Mononuclear cell (primary cell): ENCODE data around the gene LCAT. TPM values are rescaled to one million over a fixed set of nuclear protein-coding genes. Genes with fewer than 3 reads are reported as not detected.

Experiments
- H3K27me3 ChIP-seq: 2 replicates; pipeline ENCODE4 v1.6.0; 2011; ENCODE audit warnings: low read length, control low read depth; ENCODE audit not compliant: insufficient read depth
- H3K4me1 ChIP-seq: 2 replicates; pipeline ENCODE4 v1.5.1; 2011; ENCODE audit warnings: mild to moderate bottlenecking, low read length, control low read depth; ENCODE audit not compliant: insufficient read depth
- H3K4me3 ChIP-seq: 2 replicates; pipeline ENCODE4 v1.5.1; 2011; ENCODE audit warnings: mild to moderate bottlenecking, low read length, moderate library complexity
- H3K9me3 ChIP-seq: 2 replicates; pipeline ENCODE4 v1.5.1; 2011; ENCODE audit warnings: low read depth, mild to moderate bottlenecking, control low read depth, low read length
- total RNA-seq: library from RNA; depleted of rRNA; stranded (reverse); fragments of >200 nt; gene quantifications from one replicate; pipeline ENCODE4 v1.2.3, GENCODE V29; 2012

Gene LCAT
- total RNA-seq, 1 donor, result 0.84 TPM

- Histone ChIP-seq H3K4me3 (no peak overlapping the region), H3K9me3 (no peaks in the 10 kb centered on the region), H3K27me3 (no peaks in the 10 kb centered on the region), H3K4me1 (peaks cover 22% of the 10 kb centered on the region)
Observed at GRCh38 chr16:67932462-67932840, 11.5 kb downstream of the LCAT start.

DNA sequence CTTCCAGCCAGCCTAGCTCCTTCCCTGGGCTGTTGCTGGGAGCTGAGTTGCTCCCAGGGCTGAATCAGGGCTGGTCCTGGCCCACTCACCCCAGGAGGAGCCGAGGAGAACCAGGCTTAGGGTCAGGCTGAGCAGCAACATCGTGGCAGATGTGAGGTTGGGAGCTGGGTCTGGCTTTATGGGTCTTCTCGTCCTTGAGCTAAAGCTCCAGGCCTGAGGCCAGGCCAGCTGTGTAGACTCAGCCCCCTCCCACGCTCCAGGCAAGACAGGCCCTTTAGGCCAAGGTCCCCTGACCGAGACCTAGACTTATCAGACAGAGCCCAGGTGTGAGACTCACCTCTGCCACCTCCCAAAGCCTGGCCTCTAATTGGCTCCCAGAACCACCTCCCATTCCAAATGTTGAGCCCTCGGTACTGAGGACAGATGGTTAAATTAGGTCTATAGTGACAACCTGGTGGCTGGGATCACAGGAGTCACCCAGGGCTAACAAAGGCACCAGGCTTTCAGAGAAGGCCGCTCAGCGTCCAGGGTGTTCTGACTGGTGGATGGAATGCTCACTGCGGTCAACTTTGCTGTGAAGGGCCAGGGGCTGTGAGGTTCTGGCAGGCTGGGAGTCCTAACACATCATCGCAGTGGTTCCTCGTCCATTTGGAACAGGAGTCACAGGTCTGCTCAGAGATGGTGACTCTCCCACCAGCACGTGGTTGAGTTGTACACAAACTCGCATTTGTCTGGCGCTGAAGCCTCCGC, 12.0 kb downstream of the LCAT start, which contains the start of gene CTRL:
CTRL (minus strand) TSS at position 151 of the 750 bp plus-strand sequence; CDS start at position 141, 10 bp downstream.
- Histone ChIP-seq H3K9me3 (no peaks in the 10 kb centered on the region), H3K4me1 (peaks cover 17% of the 10 kb centered on the region), H3K4me3 (no peak within 1 kb of the TSS), H3K27me3 (no peaks in the 10 kb centered on the region)

GRCh38 chr16:67930678-67931211, 13.2 kb downstream of the LCAT start:
- no peaks in the 10 kb centered on the region for H3K27me3 ChIP-seq
- no peak overlapping the region for H3K4me3 ChIP-seq
- H3K9me3 ChIP-seq, result no peaks in the 10 kb centered on the region
- H3K4me1 ChIP-seq, result peaks cover 15% of the 10 kb centered on the region

- Histone ChIP-seq H3K4me3 (no peak overlapping the region), H3K9me3 (no peaks in the 10 kb centered on the region), H3K27me3 (no peaks in the 10 kb centered on the region), H3K4me1 (peaks cover 11% of the 10 kb centered on the region)
Observed at GRCh38 chr16:67930191-67930590, 13.7 kb downstream of the LCAT start.

DNA sequence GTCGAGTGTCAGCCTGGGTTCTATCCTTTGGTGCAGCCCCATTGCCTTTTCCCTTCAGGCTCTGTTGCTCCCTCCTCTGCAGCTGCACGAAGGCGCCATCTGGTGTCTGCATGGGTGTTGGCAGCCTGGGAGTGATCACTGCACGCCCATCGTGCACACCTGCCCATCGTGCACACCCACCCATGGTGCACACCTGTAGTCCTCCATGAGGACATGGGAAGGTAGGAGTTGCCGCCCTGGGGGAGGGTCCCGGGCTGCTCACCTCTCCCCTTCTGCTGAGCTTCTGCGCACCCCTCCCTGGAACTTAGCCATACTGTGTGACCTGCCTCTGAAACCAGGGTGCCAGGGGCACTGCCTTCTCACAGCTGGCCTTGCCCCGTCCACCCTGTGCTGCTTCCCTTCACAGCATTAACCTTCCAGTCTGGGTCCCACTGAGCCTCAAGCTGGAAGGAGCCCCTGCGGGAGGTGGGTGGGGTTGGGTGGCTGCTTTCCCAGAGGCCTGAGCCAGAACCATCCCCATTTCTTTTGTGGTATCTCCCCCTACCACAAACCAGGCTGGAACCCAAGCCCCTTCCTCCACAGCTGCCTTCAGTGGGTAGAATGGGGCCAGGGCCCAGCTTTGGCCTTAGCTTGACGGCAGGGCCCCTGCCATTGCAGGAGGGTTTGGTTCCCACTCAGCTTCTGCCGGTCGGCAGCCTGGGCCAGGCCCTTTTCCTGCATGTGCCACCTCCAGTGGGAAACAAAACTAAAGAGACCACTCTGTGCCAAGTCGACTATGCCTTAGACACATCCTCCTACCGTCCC, 15.2 kb downstream of the LCAT start:
- Histone ChIP-seq H3K27me3 (no peaks in the 10 kb centered on the region), H3K4me1 (no peaks in the 10 kb centered on the region), H3K4me3 (no peak overlapping the region), H3K9me3 (no peaks in the 10 kb centered on the region)

DNA sequence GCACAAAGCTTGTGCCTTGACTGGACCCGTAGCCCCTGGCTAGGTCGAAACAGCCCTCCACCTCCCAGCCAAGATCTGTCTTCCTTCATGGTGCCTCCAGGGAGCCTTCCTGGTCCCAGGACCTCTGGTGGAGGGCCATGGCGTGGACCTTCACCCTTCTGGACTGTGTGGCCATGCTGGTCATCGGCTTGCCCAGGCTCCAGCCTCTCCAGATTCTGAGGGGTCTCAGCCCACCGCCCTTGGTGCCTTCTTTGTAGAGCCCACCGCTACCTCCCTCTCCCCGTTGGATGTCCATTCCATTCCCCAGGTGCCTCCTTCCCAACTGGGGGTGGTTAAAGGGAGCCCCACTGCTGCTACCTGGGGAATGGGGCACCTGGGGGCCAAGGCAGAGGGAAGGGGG, 15.8 kb downstream of the LCAT start:
- Histone ChIP-seq H3K9me3 (no peaks in the 10 kb centered on the region), H3K27me3 (no peaks in the 10 kb centered on the region), H3K4me3 (no peak overlapping the region), H3K4me1 (no peaks in the 10 kb centered on the region)

- H3K27me3 ChIP-seq, result no peaks in the 10 kb centered on the region
- H3K4me1 ChIP-seq, result no peaks in the 10 kb centered on the region
- no peaks in the 10 kb centered on the region for H3K9me3 ChIP-seq
- no peak overlapping the region for H3K4me3 ChIP-seq
Observed at GRCh38 chr16:67927131-67927941, 16.6 kb downstream of the LCAT start.

DNA sequence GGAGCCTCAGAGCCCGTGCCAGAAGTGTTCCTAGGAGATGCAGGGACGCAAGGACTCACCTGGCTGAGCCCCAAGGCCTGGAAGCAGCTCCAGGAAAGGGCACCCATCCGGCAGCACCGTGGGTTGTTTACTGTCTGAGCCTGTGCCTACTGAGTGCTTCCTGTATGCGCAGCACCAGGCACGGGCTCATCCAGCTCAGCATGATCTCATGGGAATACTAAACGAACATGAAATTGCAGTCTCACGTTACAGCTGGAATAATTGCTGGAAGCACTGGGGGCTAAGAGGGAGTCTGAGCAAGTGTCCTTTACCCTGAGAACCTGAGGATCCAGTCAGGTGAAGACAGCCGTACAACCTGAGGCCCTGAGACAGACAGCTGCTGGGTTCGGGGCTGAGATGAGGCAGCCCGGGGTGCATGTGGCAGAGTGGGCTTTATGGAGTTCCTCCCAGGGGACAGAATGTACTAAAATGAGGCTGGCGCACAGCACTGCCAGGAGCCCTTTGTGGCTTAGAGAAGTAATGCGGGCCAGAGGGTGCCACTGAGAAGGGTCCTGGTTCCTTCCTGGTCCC, 17.7 kb downstream of the LCAT start:
- Histone ChIP-seq H3K4me3 (no peak overlapping the region), H3K27me3 (no peaks in the 10 kb centered on the region), H3K4me1 (no peaks in the 10 kb centered on the region), H3K9me3 (no peaks in the 10 kb centered on the region)

DNA sequence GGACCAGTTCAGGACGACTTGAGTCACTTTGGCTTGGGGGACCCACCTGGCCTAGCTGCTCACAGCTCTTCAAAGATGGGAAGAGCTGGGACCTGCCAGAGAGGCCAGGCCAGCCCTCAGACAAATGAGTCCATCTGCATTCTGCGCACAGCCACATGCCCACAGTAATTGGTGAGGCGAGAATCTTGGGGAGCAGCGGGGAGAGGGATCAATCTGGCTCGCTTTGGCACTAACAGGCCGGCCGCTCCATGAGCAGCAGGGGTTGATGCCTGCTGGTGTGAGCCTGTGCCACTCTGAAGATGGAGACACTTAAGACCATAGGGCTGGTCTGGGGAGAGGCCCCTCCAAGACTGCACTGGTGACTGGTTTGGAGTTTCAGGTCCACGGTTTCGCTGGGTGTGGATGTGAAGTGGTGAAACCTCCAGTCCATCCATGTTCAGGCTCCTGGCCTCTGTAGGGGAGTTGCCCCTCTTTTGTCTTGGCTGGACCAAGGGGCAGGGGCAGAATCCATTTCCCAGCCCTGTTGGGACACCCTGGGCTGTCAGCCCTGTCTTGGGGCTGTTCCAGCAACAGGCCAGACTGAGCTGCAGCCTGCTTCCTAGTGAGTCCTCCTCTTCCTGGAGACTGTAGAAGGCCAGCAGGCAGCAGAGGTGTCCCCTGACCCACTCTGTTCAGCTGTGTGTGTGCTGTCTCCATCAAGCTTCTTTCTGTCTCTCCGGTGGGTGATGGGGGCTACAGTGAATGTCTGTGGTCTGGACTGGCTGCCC, 19.6 kb downstream of the LCAT start:
- no peak overlapping the region for H3K4me3 ChIP-seq
- H3K4me1 ChIP-seq, result no peaks in the 10 kb centered on the region
- H3K9me3 ChIP-seq, result no peaks in the 10 kb centered on the region
- H3K27me3 ChIP-seq, result no peaks in the 10 kb centered on the region

DNA sequence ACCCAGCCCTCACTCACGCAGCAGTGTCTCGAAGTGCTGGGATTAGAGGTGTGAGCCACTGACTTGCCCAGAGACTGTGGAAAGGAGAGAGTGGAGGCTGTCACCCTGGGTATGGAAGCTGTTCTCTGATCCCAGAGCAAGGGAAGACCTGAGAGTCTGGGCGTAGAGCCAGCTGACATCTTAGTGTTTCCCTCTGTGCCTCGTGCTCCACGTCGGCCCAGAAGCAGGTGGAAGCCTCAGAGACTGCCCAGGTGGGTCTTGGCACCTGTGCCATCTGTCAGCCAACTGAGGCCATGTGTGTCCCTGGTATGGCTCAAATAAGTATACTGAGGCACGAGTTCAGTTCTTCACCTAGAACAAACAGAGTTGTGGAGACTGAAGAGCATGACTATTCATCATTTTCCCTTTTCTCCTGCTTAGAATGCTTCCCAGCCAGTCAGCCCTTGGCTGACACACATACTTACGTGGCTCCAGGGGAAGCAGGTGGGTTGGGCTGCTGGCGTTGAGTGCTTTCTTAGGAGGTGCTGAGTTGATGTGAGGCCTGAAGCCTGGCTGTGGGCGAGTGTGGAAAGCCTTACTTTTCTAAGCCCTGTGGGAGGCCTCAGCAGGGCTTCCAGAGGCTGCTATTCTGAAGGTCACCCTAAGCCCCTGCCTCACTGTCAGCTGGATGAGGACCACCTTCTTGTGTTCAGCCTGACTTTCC, 20.4 kb downstream of the LCAT start:
- no peak overlapping the region for H3K4me3 ChIP-seq
- no peaks in the 10 kb centered on the region for H3K27me3 ChIP-seq
- no peaks in the 10 kb centered on the region for H3K4me1 ChIP-seq
- no peaks in the 10 kb centered on the region for H3K9me3 ChIP-seq

DNA sequence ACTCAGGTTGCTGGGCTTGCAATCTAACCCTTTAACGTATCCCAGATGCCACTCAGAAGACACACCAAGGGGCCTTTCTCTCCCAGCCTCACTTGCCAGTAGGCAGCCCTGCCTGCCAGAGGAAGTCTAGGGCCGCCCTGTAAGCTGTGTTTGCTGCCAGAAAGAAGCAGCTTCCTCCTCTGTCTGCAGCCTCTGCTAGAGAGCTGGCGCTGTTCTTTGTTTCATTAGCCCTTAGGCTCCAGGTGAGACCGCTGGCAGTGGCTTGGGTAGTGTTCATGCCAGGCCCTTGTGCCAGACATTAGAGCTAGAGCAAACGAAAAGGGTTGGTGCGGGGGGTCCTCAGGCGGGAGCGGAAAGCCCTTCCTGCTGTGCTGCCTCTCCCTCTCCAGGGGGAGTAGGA, 21.2 kb downstream of the LCAT start:
- Histone ChIP-seq H3K9me3 (no peaks in the 10 kb centered on the region), H3K27me3 (no peaks in the 10 kb centered on the region)

DNA sequence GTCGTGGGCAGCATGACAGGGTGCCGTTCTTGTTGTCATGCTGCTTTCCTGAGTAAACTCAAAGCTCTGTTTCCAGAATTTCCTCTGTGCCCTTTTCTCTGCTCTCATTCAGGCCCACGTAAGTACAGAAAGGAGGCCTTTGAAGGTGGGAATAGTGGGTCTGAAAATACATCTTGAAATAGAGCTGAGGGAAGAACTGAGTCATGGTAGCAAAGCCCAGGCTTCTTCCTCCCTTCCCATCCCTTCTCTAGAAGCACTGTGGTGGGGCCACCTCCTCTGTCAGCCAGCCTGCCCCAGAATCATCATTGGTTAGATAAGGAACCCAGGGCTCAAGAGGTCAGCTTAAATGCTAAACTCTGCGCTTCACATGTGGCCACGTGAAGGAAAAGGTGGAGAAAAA, 21.7 kb downstream of the LCAT start:
- H3K4me3 ChIP-seq, result no peak overlapping the region
- no peaks in the 10 kb centered on the region for H3K9me3 ChIP-seq
- no peaks in the 10 kb centered on the region for H3K27me3 ChIP-seq
- peaks cover 3% of the 10 kb centered on the region for H3K4me1 ChIP-seq

More for the DNA sequence above, 21.2 kb downstream of the LCAT start:
- H3K4me1 ChIP-seq, result no peaks in the 10 kb centered on the region
- H3K4me3 ChIP-seq, result no peak overlapping the region

- Histone ChIP-seq H3K9me3 (no peaks in the 10 kb centered on the region), H3K4me1 (peaks cover 3% of the 10 kb centered on the region), H3K4me3 (no peak overlapping the region), H3K27me3 (no peaks in the 10 kb centered on the region)
Observed at GRCh38 chr16:67919622-67920221, 24.2 kb downstream of the LCAT start.
